Ovary (tissue), 9 donors: ENCODE results near the gene PTPRU. TPM values are rescaled to one million over a fixed set of nuclear protein-coding genes. Genes with fewer than 3 reads are reported as not detected.

Experiments
- DNase-seq, 5 donors: peaks; one replicate each; pipeline ENCODE4 v3.0.0-alpha.2; 2019 to 2020
- H3K27ac ChIP-seq, 2 donors: fragments of 200-600 bp; one replicate each; pipeline versions ENCODE4 v1.5.1 to v1.8.0; 2019 to 2022
- H3K27me3 ChIP-seq: fragments of 200-600 bp; one replicate; pipeline ENCODE4 v1.8.0; 2022
- H3K36me3 ChIP-seq: fragments of 200-600 bp; sonication (generic); one replicate; pipeline ENCODE4 v1.5.1; 2019
- H3K4me1 ChIP-seq: one replicate; pipeline ENCODE4 v1.8.1; 2013; ENCODE audit warnings: mild to moderate bottlenecking, moderate library complexity; ENCODE audit not compliant: insufficient read depth
- H3K4me3 ChIP-seq: fragments of 200-600 bp; sonication (generic); one replicate; pipeline ENCODE4 v1.5.1; 2017
- H3K9me3 ChIP-seq, 2 donors: fragments of 200-600 bp in 1 of 2; sonication (generic) in 1 of 2; one replicate each; pipeline versions ENCODE4 v1.5.1 to v1.8.1; 2013 to 2019; ENCODE audit warnings: mild to moderate bottlenecking in 1 of 2, moderate library complexity in 1 of 2
- EP300 ChIP-seq: sonication (generic); formaldehyde crosslinking; IDR thresholded peaks from one replicate; pipeline ENCODE4 v1.6.1; 2017; ENCODE audit warnings: antibody characterized with exemption
- POLR2A ChIP-seq: fragments of 450-650 bp; IDR thresholded peaks from one replicate; pipeline ENCODE4 v1.6.1; 2017; ENCODE audit warnings: antibody characterized with exemption, mild to moderate bottlenecking, moderate library complexity
- WGBS, 3 donors: extraction: QIAGEN DNeasy Blood & Tissue Kit in 1 of 3; methylation state at CpG; one replicate each; pipeline versions ENCODE4 v1.1.5 to v1.1.7; 2013 to 2017; 5-methylcytosine and 5-hydroxymethylcytosine counted together
- intact Hi-C, 4 donors: fragments of 100-400 bp; cut with DNase I; formaldehyde crosslinking; loops; one replicate each; pipeline versions ENCODE4 v1.11.0 to v1.15.1; 2022 to 2023
- polyA plus RNA-seq, 2 donors: library from polyadenylated mRNA; stranded (reverse); fragments of 200-250 nt in 1 of 2; fragments of 350-450 nt in 1 of 2; fragmentation: Illumina TruSeq in 1 of 2; extraction: RNeasy Lipid Tissue Mini Kit (QIAGEN cat#74804) in 1 of 2; gene quantifications; one replicate each; pipeline ENCODE4 v1.2.3, GENCODE V29; 2013 to 2014
- total RNA-seq, 7 donors: library from RNA; depleted of rRNA in 2 of 7; stranded (reverse); fragments of >200 nt in 2 of 7; fragmentation: NEBNext Ultra II Directional in 3 of 7; extraction: Animal tissue kit (Norgen Biotek cat#: 25700) in 3 of 7; gene quantifications; one replicate each; pipeline versions ENCODE4 v1.1.0 to v1.2.4, GENCODE V29; 2016 to 2023
- TF ChIP-seq, protein P1 (sequence below), 3 donors: fragments of 450-650 bp in 2 of 3; fragments of 200-600 bp in 1 of 3; IDR thresholded peaks; one replicate each; pipeline versions ENCODE4 v1.5.1 to v1.8.0; 2016 to 2022; ENCODE audit warnings: antibody characterized with exemption in 3 of 3, mild to moderate bottlenecking in 1 of 3
- donor health status: DM: no; HTN: no; CAD: no; lungs with moderate emphysema.
- donor health status: DM: no; HTN: no; CAD: no.
- donor health status: Bipolar disorder and iron deficiency.
- donor health status: DM: yes; HTN: yes; CAD: no.
- donor health status: DM: no; HTN: no; CAD: no.
- donor health status: DM: yes; HTN: yes; CAD: no.

The PTPRU gene
- total and polyA plus RNA-seq, 9 donors: 2.9 to 45.2 (median 29.9) TPM

- Histone ChIP-seq H3K4me3 (no peak overlapping the region), H3K4me1 (no peaks in the 10 kb centered on the region), H3K27ac (no peak overlapping the region), H3K9me3 (no peaks in the 10 kb centered on the region), H3K27me3 (no peaks in the 10 kb centered on the region), H3K36me3 (no peaks in the 10 kb centered on the region)
- 57 to 68% (median 63%) methylated on average over 2 of the region's 2 CpGs for WGBS, 3 donors
- TF ChIP-seq POLR2A (no peak), EP300 (no peak)
- TF ChIP-seq, protein P1, sequence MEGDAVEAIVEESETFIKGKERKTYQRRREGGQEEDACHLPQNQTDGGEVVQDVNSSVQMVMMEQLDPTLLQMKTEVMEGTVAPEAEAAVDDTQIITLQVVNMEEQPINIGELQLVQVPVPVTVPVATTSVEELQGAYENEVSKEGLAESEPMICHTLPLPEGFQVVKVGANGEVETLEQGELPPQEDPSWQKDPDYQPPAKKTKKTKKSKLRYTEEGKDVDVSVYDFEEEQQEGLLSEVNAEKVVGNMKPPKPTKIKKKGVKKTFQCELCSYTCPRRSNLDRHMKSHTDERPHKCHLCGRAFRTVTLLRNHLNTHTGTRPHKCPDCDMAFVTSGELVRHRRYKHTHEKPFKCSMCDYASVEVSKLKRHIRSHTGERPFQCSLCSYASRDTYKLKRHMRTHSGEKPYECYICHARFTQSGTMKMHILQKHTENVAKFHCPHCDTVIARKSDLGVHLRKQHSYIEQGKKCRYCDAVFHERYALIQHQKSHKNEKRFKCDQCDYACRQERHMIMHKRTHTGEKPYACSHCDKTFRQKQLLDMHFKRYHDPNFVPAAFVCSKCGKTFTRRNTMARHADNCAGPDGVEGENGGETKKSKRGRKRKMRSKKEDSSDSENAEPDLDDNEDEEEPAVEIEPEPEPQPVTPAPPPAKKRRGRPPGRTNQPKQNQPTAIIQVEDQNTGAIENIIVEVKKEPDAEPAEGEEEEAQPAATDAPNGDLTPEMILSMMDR (IDR thresholded peaks at IDR 0.05): no peak
- intact Hi-C loops: no loop called here
- DNase-seq: no peak
Measured at GRCh38 chr1:29330089-29330488, 93.8 kb downstream of the PTPRU start.

DNA sequence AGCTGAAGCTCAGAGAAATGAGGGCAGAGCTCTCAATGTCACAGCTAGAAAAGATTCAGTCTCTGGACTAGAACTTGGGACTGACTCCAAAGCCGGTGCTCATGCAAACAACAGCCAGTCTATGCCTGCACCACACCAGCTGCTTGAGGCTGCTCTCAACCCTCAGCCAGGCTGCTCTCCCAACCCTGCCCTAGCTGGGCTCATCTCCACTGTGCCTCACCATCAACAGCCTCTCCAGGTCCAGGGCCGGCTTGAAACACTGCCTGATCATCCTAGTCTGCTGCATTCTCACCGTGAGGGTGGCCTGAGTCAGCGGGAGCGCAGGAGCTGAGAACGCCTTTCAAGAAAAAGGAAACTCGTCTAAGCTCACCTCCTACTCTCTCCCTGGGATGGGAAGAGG lies 94.5 kb downstream of the PTPRU start:
- WGBS, 3 donors: 64 to 81% (median 73%) methylated on average over 7 of the region's 7 CpGs
- intact Hi-C loops: no loop called here
- no peak overlapping the region for H3K4me3 ChIP-seq
- no peak overlapping the region for H3K27ac ChIP-seq
- no peak for TF ChIP-seq EP300
- TF ChIP-seq, protein P1 (IDR thresholded peaks at IDR 0.05): no peak
- H3K36me3 ChIP-seq: no peaks in the 10 kb centered on the region
- no peaks in the 10 kb centered on the region for H3K27me3 ChIP-seq
- H3K9me3 ChIP-seq: no peaks in the 10 kb centered on the region
- H3K4me1 ChIP-seq: no peaks in the 10 kb centered on the region
- DNase-seq: no peak

DNA sequence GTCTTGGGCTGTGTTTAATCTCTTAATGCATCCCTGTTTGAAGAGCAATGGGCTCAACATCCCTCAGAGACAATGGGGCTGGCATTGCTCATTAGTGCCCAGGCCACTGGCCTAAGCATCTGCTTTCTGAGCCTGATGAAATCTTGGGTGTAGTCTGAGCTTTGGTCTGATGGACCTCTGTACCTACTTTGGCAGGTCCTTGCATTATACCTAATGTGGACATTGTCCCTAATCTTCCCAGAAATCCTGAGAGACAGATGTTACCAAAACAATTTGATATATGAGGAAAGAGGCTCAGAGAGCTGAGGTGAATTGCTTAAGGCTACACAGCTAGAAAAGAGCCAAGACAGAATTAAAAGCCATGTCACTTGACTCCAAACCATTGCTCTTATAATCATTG lies 95.0 kb downstream of the PTPRU start:
- intact Hi-C loops: no loop called here
- no peak overlapping the region for H3K27ac ChIP-seq
- no peaks in the 10 kb centered on the region for H3K9me3 ChIP-seq
- TF ChIP-seq POLR2A: no peak
- H3K4me1 ChIP-seq: no peaks in the 10 kb centered on the region
- H3K36me3 ChIP-seq: no peaks in the 10 kb centered on the region
- no peaks in the 10 kb centered on the region for H3K27me3 ChIP-seq
- no peak overlapping the region for H3K4me3 ChIP-seq
- DNase-seq: no peak

GRCh38 chr1:29331729-29332128 lies 95.4 kb downstream of the PTPRU start:
- Histone ChIP-seq H3K36me3 (no peaks in the 10 kb centered on the region), H3K4me3 (no peak overlapping the region), H3K4me1 (no peaks in the 10 kb centered on the region), H3K9me3 (no peaks in the 10 kb centered on the region), H3K27ac (no peak overlapping the region), H3K27me3 (no peaks in the 10 kb centered on the region)
- DNase-seq: no peak
- TF ChIP-seq EP300 (no peak), POLR2A (no peak)
- TF ChIP-seq, protein P1 (IDR thresholded peaks at IDR 0.05): no peak
- intact Hi-C loops: no loop called here
- 80 to 87% (median 82%) methylated on average over 1 of the region's 1 CpG for WGBS, 3 donors

GRCh38 chr1:29332204-29332603 lies 95.9 kb downstream of the PTPRU start:
- Histone ChIP-seq H3K4me3 (no peak overlapping the region), H3K4me1 (no peaks in the 10 kb centered on the region), H3K9me3 (no peaks in the 10 kb centered on the region), H3K36me3 (no peaks in the 10 kb centered on the region), H3K27me3 (no peaks in the 10 kb centered on the region), H3K27ac (no peak overlapping the region)
- WGBS, 3 donors: 40 to 41% (median 40%) methylated on average over 6 of the region's 6 CpGs
- no peak for DNase-seq
- TF ChIP-seq, protein P1 (IDR thresholded peaks at IDR 0.05): no peak
- TF ChIP-seq POLR2A (no peak), EP300 (no peak)
- intact Hi-C loops: no loop called here
